OCI-LY3 (cell line): Measurements from ENCODE around the gene KDM1B.

Experiments used
- EZH2phosphoT487 ChIP-seq: fragments of 200-600 bp; shearing (Covaris generic); IDR thresholded peaks from 2 replicates; pipeline ENCODE4 v1.6.1; 2018; ENCODE audit warnings: antibody characterized with exemption, mixed run types, low read depth
- TF ChIP-seq, protein P1 (sequence below): fragments of 200-600, 300-600 bp; sonication (generic); IDR thresholded peaks from 2 replicates; pipeline ENCODE4 v1.5.1; 2014; ENCODE audit warnings: antibody characterized with exemption, low read length, low read depth

DNA sequence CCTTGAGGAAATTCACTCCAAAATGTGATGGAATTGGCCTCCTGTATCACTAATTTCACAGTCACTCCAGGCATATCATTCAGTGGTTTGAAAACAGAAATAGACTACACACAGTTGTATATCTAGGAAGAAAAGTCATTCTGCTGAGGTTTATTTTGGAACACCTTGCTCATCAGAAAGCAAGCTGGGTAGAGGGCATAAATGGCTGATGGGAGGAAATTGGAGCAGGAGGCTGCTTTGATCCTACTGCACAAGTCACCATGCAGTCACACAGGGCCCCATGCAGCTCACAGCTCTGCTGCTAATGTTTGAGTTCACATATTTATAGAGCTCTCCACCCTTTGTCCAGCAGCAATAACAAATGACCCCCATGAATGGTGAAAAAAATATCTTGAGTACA lies 45.1 kb upstream of the KDM1B start:
- no peak for TF ChIP-seq EZH2phosphoT487
- TF ChIP-seq, protein P1, sequence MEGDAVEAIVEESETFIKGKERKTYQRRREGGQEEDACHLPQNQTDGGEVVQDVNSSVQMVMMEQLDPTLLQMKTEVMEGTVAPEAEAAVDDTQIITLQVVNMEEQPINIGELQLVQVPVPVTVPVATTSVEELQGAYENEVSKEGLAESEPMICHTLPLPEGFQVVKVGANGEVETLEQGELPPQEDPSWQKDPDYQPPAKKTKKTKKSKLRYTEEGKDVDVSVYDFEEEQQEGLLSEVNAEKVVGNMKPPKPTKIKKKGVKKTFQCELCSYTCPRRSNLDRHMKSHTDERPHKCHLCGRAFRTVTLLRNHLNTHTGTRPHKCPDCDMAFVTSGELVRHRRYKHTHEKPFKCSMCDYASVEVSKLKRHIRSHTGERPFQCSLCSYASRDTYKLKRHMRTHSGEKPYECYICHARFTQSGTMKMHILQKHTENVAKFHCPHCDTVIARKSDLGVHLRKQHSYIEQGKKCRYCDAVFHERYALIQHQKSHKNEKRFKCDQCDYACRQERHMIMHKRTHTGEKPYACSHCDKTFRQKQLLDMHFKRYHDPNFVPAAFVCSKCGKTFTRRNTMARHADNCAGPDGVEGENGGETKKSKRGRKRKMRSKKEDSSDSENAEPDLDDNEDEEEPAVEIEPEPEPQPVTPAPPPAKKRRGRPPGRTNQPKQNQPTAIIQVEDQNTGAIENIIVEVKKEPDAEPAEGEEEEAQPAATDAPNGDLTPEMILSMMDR: no peak
